Liver (tissue), 9 donors: Measurements from ENCODE around the gene UBE2C. TPM values are rescaled to one million over a fixed set of nuclear protein-coding genes. Genes with fewer than 3 reads are reported as not detected.

Experiments used
- DNase-seq: peaks from one replicate; pipeline ENCODE4 v3.0.0-alpha.2; 2017; ENCODE audit warnings: low spot score
- H3K27ac ChIP-seq, 2 donors: one replicate each; pipeline ENCODE4 v1.7.0; 2013; ENCODE audit warnings: inconsistent platforms in 2 of 2, low read length in 2 of 2, control low read depth in 1 of 2, low read depth in 1 of 2, mild to moderate bottlenecking in 1 of 2
- H3K27me3 ChIP-seq, 4 donors: one replicate each; pipeline versions ENCODE4 v1.6.1 to v1.7.0; 2013; ENCODE audit warnings: low read length in 3 of 4, inconsistent platforms in 1 of 4, mild to moderate bottlenecking in 1 of 4, moderate library complexity in 1 of 4; ENCODE audit not compliant: control insufficient read depth in 4 of 4, insufficient read depth in 4 of 4
- H3K36me3 ChIP-seq, 4 donors: one replicate each; pipeline versions ENCODE4 v1.6.1 to v1.7.0; 2013; ENCODE audit warnings: low read length in 3 of 4, mild to moderate bottlenecking in 3 of 4, low read depth in 1 of 4, moderate library complexity in 1 of 4; ENCODE audit not compliant: control insufficient read depth in 4 of 4, insufficient read depth in 3 of 4
- H3K4me1 ChIP-seq, 4 donors: one replicate each; pipeline versions ENCODE4 v1.6.1 to v1.7.0; 2013; ENCODE audit warnings: low read length in 3 of 4, mild to moderate bottlenecking in 3 of 4, moderate library complexity in 1 of 4; ENCODE audit not compliant: control insufficient read depth in 4 of 4, insufficient read depth in 4 of 4
- H3K4me3 ChIP-seq, 3 donors: one replicate each; pipeline versions ENCODE4 v1.6.1 to v1.7.0; 2013; ENCODE audit warnings: low read length in 3 of 3, control low read depth in 1 of 3, low read depth in 1 of 3, mild to moderate bottlenecking in 1 of 3
- H3K9ac ChIP-seq, 2 donors: one replicate each; pipeline ENCODE4 v1.7.0; 2013; ENCODE audit warnings: low read length in 2 of 2, mild to moderate bottlenecking in 2 of 2, moderate library complexity in 2 of 2, control low read depth in 1 of 2, low read depth in 1 of 2
- H3K9me3 ChIP-seq, 4 donors: one replicate each; pipeline versions ENCODE4 v1.6.1 to v1.7.0; 2013; ENCODE audit warnings: low read length in 3 of 4; ENCODE audit not compliant: control insufficient read depth in 4 of 4
- EGR1 ChIP-seq, 2 donors: IDR thresholded peaks; 2 replicates each; pipeline ENCODE4 v1.6.1; 2016 to 2018; ENCODE audit warnings: antibody characterized with exemption in 2 of 2, low read depth in 2 of 2
- FOXA1 ChIP-seq: IDR thresholded peaks from 2 replicates; pipeline ENCODE4 v1.6.1; 2016; ENCODE audit warnings: antibody characterized with exemption
- FOXA2 ChIP-seq: IDR thresholded peaks from 2 replicates; pipeline ENCODE4 v1.6.1; 2016; ENCODE audit warnings: antibody characterized with exemption
- HNF4A ChIP-seq, 2 donors: conservative IDR thresholded peaks; 2 replicates each; pipeline ENCODE4 v1.6.1; 2016; ENCODE audit warnings: antibody characterized with exemption in 2 of 2, mild to moderate bottlenecking in 2 of 2
- JUND ChIP-seq, 2 donors: IDR thresholded peaks; 2 replicates each; pipeline ENCODE4 v1.6.1; 2016; ENCODE audit warnings: antibody characterized with exemption in 2 of 2
- NR2F2 ChIP-seq: IDR thresholded peaks from 2 replicates; pipeline ENCODE4 v1.6.1; 2016; ENCODE audit warnings: antibody characterized with exemption
- REST ChIP-seq: IDR thresholded peaks from 2 replicates; pipeline ENCODE4 v1.6.1; 2016; ENCODE audit warnings: antibody characterized with exemption, mild to moderate bottlenecking
- YY1 ChIP-seq: IDR thresholded peaks from 2 replicates; pipeline ENCODE4 v1.6.1; 2016; ENCODE audit warnings: antibody characterized with exemption, mild to moderate bottlenecking
- WGBS: extraction: QIAGEN DNeasy Blood & Tissue Kit; methylation state at CpG from one replicate; pipeline ENCODE4 v1.1.7; 2013; 5-methylcytosine and 5-hydroxymethylcytosine counted together
- polyA plus RNA-seq, 2 donors: library from polyadenylated mRNA; stranded (reverse) in 1 of 2; unstranded in 1 of 2; fragments of 200-250 nt in 1 of 2; fragments of >200 nt in 1 of 2; fragmentation: Nextera tagmentation in 1 of 2; extraction: Ambion mirVana in 1 of 2; gene quantifications; one replicate each; pipeline versions ENCODE4 v1.2.1 to v1.2.3, GENCODE V29; 2013 to 2015
- total RNA-seq, 2 donors: library from RNA; depleted of rRNA; stranded (reverse); fragments of >200 nt; gene quantifications; one replicate each; pipeline ENCODE4 v1.2.3, GENCODE V29; 2014
- TF ChIP-seq, protein P1 (sequence below): IDR thresholded peaks from 2 replicates; pipeline ENCODE4 v1.6.1; 2016; ENCODE audit warnings: antibody characterized with exemption
- TF ChIP-seq, protein P2 (sequence below): IDR thresholded peaks from 2 replicates; pipeline ENCODE4 v1.6.1; 2016; ENCODE audit warnings: antibody characterized with exemption
- donor health status: healthy.
- donor health status: healthy.
- donor health status: healthy.
- donor health status: healthy.
- donor health status: healthy.

Gene UBE2C
- total and polyA plus RNA-seq, 4 donors, result 2.7 to 27.6 (median 8.1) TPM; not detected in 1

DNA sequence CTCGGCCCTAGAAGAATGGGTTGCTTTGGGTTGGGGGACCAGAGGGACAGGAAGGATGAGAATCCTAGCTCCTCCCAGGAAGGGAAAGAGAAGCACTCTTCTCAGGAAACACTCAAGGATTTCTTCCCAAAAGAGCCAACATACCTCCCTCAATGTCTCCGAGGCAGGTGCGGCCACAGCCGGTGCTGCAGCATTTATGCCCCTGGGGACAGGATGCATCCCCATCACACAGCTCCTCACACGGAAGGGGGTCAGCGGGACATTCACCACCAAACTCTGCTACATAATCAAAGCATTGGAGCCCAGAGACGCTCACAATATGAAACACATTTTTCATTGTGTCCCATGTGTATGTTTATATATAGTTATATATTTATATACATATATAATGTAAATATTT lies 35.5 kb upstream of the UBE2C start:
- Histone ChIP-seq H3K9ac (no peak overlapping the region), H3K27me3 (peaks cover 0 to 3% (median 0%) of the 10 kb centered on the region in 4 donors), H3K4me3 (no peak overlapping the region), H3K4me1 (no peaks in the 10 kb centered on the region), H3K36me3 (no peaks in the 10 kb centered on the region), H3K9me3 (no peaks in the 10 kb centered on the region), H3K27ac (no peak overlapping the region)
- no peak for DNase-seq
- 79% methylated on average over 7 of the region's 7 CpGs for WGBS
- no peak for TF ChIP-seq FOXA1
- TF ChIP-seq EGR1 (IDR thresholded peaks at IDR 0.05; ENCODE audit: low read depth in 2 of 2), result no peak
- no peak for TF ChIP-seq FOXA2
- TF ChIP-seq, protein P1, sequence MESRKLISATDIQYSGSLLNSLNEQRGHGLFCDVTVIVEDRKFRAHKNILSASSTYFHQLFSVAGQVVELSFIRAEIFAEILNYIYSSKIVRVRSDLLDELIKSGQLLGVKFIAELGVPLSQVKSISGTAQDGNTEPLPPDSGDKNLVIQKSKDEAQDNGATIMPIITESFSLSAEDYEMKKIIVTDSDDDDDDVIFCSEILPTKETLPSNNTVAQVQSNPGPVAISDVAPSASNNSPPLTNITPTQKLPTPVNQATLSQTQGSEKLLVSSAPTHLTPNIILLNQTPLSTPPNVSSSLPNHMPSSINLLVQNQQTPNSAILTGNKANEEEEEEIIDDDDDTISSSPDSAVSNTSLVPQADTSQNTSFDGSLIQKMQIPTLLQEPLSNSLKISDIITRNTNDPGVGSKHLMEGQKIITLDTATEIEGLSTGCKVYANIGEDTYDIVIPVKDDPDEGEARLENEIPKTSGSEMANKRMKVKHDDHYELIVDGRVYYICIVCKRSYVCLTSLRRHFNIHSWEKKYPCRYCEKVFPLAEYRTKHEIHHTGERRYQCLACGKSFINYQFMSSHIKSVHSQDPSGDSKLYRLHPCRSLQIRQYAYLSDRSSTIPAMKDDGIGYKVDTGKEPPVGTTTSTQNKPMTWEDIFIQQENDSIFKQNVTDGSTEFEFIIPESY, result no peak
- TF ChIP-seq REST, result no peak

- 79% methylated on average over 8 of the region's 8 CpGs for WGBS
- DNase-seq, result no peak
These were observed 33.2 kb upstream of the UBE2C start for GRCh38 chr20:45779011-45779915.

GRCh38 chr20:45780159-45780558 lies 32.3 kb upstream of the UBE2C start:
- no peak overlapping the region for H3K27ac ChIP-seq

More at GRCh38 chr20:45779011-45779915, 33.2 kb upstream of the UBE2C start:
- TF ChIP-seq, protein P1, result no peak
- peak; percentile 27 to 44 for TF ChIP-seq JUND (IDR thresholded peaks at IDR 0.05)
- Histone ChIP-seq H3K4me1 (no peaks in the 10 kb centered on the region), H3K4me3 (no peak overlapping the region), H3K36me3 (no peaks in the 10 kb centered on the region), H3K27ac (no peak overlapping the region), H3K27me3 (peaks cover 0 to 3% (median 0%) of the 10 kb centered on the region in 4 donors), H3K9ac (no peak overlapping the region), H3K9me3 (no peaks in the 10 kb centered on the region)

More at GRCh38 chr20:45780159-45780558, 32.3 kb upstream of the UBE2C start:
- 90% methylated on average over 4 of the region's 4 CpGs for WGBS
- no peak overlapping the region for H3K9ac ChIP-seq
- no peaks in the 10 kb centered on the region for H3K9me3 ChIP-seq
- no peaks in the 10 kb centered on the region for H3K36me3 ChIP-seq
- no peak for DNase-seq
- peaks cover 0 to 3% (median 0%) of the 10 kb centered on the region in 4 donors for H3K27me3 ChIP-seq
- no peak for TF ChIP-seq NR2F2
- no peak for TF ChIP-seq YY1
- TF ChIP-seq HNF4A (conservative IDR thresholded peaks at IDR 0.05), result no peak
- TF ChIP-seq, protein P2, sequence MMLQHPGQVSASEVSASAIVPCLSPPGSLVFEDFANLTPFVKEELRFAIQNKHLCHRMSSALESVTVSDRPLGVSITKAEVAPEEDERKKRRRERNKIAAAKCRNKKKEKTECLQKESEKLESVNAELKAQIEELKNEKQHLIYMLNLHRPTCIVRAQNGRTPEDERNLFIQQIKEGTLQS, result no peak
- no peak for TF ChIP-seq EGR1 (IDR thresholded peaks at IDR 0.05; ENCODE audit: low read depth in 2 of 2)
- TF ChIP-seq, protein P1, result no peak
- H3K4me3 ChIP-seq, result no peak overlapping the region
- no peaks in the 10 kb centered on the region for H3K4me1 ChIP-seq
